Measurements from ENCODE around the gene PIP4K2B.
"Not testable (repeated sequence)": the region's sequence is repeated elsewhere in the genome, so short reads cannot be mapped to it uniquely, and the experiment has no call there.

The PIP4K2B gene

GRCh38 chr17:38799501-38800236, at the start of gene PIP4K2B:
TSS of gene PIP4K2B (minus strand) at chr17:38799556. CDS start at chr17:38799424, 132 bp downstream.
- in situ Hi-C loops (cut with MboI; ENCODE audit: low sequenced_read_pairs) = no loop called here

GRCh38 chr17:38848557-38848891, 49.2 kb upstream of the PIP4K2B start:
- in situ Hi-C loops (cut with MboI; ENCODE audit: low sequenced_read_pairs) = no loop called here

- in situ Hi-C loops (cut with MboI; ENCODE audit: low sequenced_read_pairs) = no loop called here
Measured at GRCh38 chr17:38844261-38844757, 45.0 kb upstream of the PIP4K2B start.

- in situ Hi-C loops (cut with MboI; ENCODE audit: low sequenced_read_pairs) = no loop called here
Measured at GRCh38 chr17:38825762-38826247, 26.4 kb upstream of the PIP4K2B start.

GRCh38 chr17:38824899-38825761, 25.8 kb upstream of the PIP4K2B start, which contains the start of gene CWC25:
TSS of gene CWC25 (minus strand) at chr17:38825321. CDS start at chr17:38825183, 138 bp downstream.
- in situ Hi-C loops (cut with MboI; ENCODE audit: low sequenced_read_pairs) = no loop called here

GRCh38 chr17:38815576-38816193, 16.3 kb upstream of the PIP4K2B start:
- in situ Hi-C loops (cut with MboI; ENCODE audit: low sequenced_read_pairs) = no loop called here

GRCh38 chr17:38809828-38810227, 10.5 kb upstream of the PIP4K2B start:
- in situ Hi-C loops (cut with MboI; ENCODE audit: low sequenced_read_pairs) = no loop called here

GRCh38 chr17:38800237-38800760, 943 bp upstream of the PIP4K2B start:
- in situ Hi-C loops (cut with MboI; ENCODE audit: low sequenced_read_pairs) = no loop called here

- in situ Hi-C loops (cut with MboI; ENCODE audit: low sequenced_read_pairs) = no loop called here
Measured at GRCh38 chr17:38798614-38799500, 499 bp downstream of the PIP4K2B start.

- in situ Hi-C loops (cut with MboI; ENCODE audit: low sequenced_read_pairs) = no loop called here
Measured at GRCh38 chr17:38797828-38798227, 1.5 kb downstream of the PIP4K2B start.

GRCh38 chr17:38797158-38797490, 2.2 kb downstream of the PIP4K2B start:
- in situ Hi-C loops (cut with MboI; ENCODE audit: low sequenced_read_pairs) = no loop called here

- in situ Hi-C loops (cut with MboI; ENCODE audit: low sequenced_read_pairs) = no loop called here
Measured at GRCh38 chr17:38796451-38797157, 2.8 kb downstream of the PIP4K2B start.

GRCh38 chr17:38794221-38794620, 5.1 kb downstream of the PIP4K2B start:
- in situ Hi-C loops (cut with MboI; ENCODE audit: low sequenced_read_pairs) = no loop called here

GRCh38 chr17:38791162-38791561, 8.2 kb downstream of the PIP4K2B start:
- in situ Hi-C loops (cut with MboI; ENCODE audit: low sequenced_read_pairs) = no loop called here

GRCh38 chr17:38790148-38790707, 9.1 kb downstream of the PIP4K2B start:
- in situ Hi-C loops (cut with MboI; ENCODE audit: low sequenced_read_pairs) = not testable (repeated sequence)

GRCh38 chr17:38789185-38789584, 10.2 kb downstream of the PIP4K2B start:
- in situ Hi-C loops (cut with MboI; ENCODE audit: low sequenced_read_pairs) = no loop called here

GRCh38 chr17:38787999-38788398, 11.4 kb downstream of the PIP4K2B start:
- in situ Hi-C loops (cut with MboI; ENCODE audit: low sequenced_read_pairs) = not testable (repeated sequence)

GRCh38 chr17:38786372-38786771, 13.0 kb downstream of the PIP4K2B start:
- in situ Hi-C loops (cut with MboI; ENCODE audit: low sequenced_read_pairs) = no loop called here

GRCh38 chr17:38783227-38783626, 16.1 kb downstream of the PIP4K2B start:
- in situ Hi-C loops (cut with MboI; ENCODE audit: low sequenced_read_pairs) = no loop called here

All from hTERT RPE-1 (cell line).